HG03097 (cell line): ENCODE results near the gene C15orf62.

Experiments used
- ATAC-seq: cut with Tn5 transposase; IDR thresholded peaks from one replicate; pipeline ENCODE4 v1.9.1; 2021; ENCODE audit not compliant: unreplicated experiment, low FRiP score

C15orf62 gene

GRCh38 chr15:40808861-40809450 is 39.2 kb downstream of the C15orf62 start:
- ATAC-seq = no peak

GRCh38 chr15:40812721-40813425 is 43.1 kb downstream of the C15orf62 start:
- no peak for ATAC-seq

GRCh38 chr15:40815042-40815698 is 45.4 kb downstream of the C15orf62 start:
- ATAC-seq = no peak

GRCh38 chr15:40819048-40819447 is 49.3 kb downstream of the C15orf62 start:
- no peak for ATAC-seq

- ATAC-seq = no peak
Measured at GRCh38 chr15:40821195-40821594, 51.4 kb downstream of the C15orf62 start.
